ENCODE results near the gene IRF7.

IRF7 gene

DNA sequence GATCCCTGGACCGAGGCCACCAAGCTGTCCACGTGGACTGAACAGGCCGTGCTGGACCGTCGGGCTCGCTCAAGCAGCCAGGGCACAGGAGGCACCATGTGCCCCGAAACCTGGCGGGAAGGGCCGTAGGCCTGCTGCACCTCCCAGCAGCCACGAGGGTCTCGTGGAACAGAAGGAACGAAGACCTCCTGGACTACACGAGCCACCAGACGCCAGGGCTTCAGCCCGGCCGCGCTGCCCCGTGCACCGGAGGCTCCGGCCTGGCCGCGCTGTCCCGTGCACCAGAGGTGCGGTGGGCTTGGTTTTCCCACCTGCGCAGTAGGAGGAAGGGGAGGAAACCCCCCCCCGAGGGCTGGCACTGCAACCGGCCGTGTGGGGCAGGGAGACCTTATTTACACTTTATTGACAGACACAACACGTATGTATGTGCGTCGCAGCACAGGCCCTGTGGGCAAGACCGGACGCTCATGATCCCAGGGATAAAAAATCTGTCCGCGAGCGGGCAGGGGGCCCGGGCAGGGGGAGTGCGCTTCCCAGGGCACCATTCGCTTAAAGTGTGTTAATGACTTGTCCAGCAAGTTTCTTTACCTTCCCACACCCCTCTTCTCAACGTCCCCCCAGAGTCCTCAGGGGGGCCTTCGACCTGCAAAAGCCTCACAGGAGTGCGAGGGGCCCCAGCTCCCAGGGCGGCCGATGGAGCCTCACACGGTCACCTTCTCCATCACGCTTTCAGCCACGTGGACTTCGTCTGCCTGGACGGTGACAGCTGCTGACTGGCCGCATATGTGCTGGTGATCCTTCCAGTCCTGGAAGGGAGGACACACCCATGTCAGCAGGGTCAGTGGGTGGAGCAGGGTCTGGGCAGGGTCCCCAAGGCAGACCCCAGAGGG lies 28.3 kb upstream of the IRF7 start:
- no peak for TF ChIP-seq EGR1 (IDR thresholded peaks at IDR 0.05)
- TF ChIP-seq ZBTB7A (IDR thresholded peaks at IDR 0.05; ENCODE audit: low read depth) = 0 out of 2 replicates have a peak, but pooled peaks have one; percentile 27

DNA sequence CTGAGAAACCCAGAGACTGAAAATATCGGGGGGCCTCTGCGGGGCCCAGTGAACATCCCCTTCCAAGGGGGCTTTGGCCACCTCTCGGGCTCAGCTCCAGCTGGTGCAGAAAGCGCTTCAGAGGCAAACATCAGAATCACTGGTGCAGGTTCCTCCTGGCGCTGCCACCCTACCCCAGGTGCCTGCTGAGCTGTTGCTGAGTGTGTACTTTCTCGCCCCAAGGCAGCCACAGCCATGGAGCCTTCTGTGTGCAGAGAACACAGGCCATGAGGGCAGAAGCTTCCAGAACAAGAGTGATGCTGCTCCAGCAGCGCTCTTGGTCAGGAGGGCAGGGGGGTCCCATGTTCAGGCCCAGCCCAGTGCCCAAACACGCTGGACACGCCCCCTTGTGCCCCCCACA lies 27.6 kb upstream of the IRF7 start:
- no peak for TF ChIP-seq TCF12 (IDR thresholded peaks at IDR 0.05; ENCODE audit: low read depth)
- TF ChIP-seq, protein P1, sequence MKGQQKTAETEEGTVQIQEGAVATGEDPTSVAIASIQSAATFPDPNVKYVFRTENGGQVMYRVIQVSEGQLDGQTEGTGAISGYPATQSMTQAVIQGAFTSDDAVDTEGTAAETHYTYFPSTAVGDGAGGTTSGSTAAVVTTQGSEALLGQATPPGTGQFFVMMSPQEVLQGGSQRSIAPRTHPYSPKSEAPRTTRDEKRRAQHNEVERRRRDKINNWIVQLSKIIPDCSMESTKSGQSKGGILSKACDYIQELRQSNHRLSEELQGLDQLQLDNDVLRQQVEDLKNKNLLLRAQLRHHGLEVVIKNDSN (IDR thresholded peaks at IDR 0.05) = no peak

DNA sequence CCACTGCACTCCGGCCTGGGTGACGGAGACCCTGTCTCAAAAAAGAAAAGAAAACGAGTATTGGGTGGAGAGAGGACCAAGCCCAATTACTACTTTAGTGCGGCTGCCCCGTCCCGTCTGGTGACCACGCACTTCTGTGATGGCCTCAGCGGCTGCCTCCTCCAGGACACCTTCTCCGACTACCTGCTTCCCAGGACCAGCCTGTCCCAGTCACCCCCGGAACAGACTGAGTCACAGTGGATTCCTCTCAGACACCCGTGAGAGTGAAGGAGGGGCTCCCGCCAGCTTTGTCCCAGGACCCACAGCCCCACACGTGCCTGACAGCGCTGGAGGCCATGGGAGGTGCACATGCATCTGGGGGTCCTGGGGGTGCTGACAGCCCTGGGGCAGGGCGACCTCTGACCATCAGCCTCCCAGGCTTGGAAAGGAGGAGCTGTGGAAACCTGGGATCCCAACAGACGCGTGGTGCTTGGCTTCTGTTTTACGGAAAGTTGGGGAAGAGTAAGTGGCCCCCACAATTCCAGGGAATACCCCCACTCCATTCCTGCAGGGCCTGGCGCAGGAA lies 26.1 kb upstream of the IRF7 start:
- TF ChIP-seq, protein P1 (IDR thresholded peaks at IDR 0.05) = no peak
- no peak for TF ChIP-seq EGR1 (IDR thresholded peaks at IDR 0.05)

DNA sequence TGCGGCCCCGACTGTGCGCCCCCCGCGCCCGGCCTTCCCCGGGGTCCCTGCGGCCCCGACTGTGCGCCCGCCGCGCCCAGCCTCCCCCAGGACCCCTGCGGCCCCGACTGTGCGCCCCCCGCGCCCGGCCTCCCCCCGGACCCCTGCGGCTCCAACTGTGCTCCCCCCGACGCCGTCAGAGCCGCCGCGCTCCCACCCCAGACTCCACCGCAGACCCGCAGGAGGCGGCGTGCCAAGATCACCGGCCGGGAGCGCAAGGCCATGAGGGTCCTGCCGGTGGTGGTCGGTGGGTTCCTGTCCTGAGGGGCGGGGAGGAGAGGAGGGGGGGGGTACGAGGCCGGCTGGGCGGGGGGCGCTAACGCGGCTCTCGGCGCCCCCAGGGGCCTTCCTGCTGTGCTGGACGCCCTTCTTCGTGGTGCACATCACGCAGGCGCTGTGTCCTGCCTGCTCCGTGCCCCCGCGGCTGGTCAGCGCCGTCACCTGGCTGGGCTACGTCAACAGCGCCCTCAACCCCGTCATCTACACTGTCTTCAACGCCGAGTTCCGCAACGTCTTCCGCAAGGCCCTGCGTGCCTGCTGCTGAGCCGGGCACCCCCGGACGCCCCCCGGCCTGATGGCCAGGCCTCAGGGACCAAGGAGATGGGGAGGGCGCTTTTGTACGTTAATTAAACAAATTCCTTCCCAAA lies 24.4 kb upstream of the IRF7 start:
- TF ChIP-seq, protein P1 (IDR thresholded peaks at IDR 0.05) = no peak
- TF ChIP-seq TEAD4 (IDR thresholded peaks at IDR 0.05) (no peak), EP300 (IDR thresholded peaks at IDR 0.05; ENCODE audit: borderline replicate concordance) (no peak), EGR1 (IDR thresholded peaks at IDR 0.05) (no peak), CREB1 (IDR thresholded peaks at IDR 0.05; ENCODE audit: low read depth) (no peak), TCF12 (IDR thresholded peaks at IDR 0.05; ENCODE audit: low read depth) (no peak)
- TF ChIP-seq, protein P2, sequence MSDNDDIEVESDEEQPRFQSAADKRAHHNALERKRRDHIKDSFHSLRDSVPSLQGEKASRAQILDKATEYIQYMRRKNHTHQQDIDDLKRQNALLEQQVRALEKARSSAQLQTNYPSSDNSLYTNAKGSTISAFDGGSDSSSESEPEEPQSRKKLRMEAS (IDR thresholded peaks at IDR 0.05) = no peak

DNA sequence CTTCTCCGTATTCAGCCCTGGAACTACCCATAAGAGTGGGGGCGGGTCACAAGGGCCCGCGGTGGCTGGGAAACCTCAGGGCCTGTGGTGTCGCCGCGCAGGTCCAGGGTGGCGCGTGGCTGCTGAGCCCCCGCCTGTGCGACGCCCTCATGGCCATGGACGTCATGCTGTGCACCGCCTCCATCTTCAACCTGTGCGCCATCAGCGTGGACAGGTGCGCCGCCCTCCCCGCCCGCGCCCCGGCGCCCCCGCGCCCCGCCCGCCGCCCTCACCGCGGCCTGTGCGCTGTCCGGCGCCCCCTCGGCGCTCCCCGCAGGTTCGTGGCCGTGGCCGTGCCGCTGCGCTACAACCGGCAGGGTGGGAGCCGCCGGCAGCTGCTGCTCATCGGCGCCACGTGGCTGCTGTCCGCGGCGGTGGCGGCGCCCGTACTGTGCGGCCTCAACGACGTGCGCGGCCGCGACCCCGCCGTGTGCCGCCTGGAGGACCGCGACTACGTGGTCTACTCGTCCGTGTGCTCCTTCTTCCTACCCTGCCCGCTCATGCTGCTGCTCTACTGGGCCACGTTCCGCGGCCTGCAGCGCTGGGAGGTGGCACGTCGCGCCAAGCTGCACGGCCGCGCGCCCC lies 23.7 kb upstream of the IRF7 start:
- TF ChIP-seq RAD21 (IDR thresholded peaks at IDR 0.05; ENCODE audit: low read depth) (no peak), TEAD4 (IDR thresholded peaks at IDR 0.05) (no peak), EP300 (IDR thresholded peaks at IDR 0.05; ENCODE audit: borderline replicate concordance) (no peak), FOXM1 (IDR thresholded peaks at IDR 0.05; ENCODE audit: borderline replicate concordance, low read depth) (no peak), NFIC (IDR thresholded peaks at IDR 0.05) (no peak), EGR1 (IDR thresholded peaks at IDR 0.05) (no peak), YY1 (IDR thresholded peaks at IDR 0.05; ENCODE audit: low read depth) (no peak), CREB1 (IDR thresholded peaks at IDR 0.05; ENCODE audit: low read depth) (no peak)
- TF ChIP-seq, protein P3, sequence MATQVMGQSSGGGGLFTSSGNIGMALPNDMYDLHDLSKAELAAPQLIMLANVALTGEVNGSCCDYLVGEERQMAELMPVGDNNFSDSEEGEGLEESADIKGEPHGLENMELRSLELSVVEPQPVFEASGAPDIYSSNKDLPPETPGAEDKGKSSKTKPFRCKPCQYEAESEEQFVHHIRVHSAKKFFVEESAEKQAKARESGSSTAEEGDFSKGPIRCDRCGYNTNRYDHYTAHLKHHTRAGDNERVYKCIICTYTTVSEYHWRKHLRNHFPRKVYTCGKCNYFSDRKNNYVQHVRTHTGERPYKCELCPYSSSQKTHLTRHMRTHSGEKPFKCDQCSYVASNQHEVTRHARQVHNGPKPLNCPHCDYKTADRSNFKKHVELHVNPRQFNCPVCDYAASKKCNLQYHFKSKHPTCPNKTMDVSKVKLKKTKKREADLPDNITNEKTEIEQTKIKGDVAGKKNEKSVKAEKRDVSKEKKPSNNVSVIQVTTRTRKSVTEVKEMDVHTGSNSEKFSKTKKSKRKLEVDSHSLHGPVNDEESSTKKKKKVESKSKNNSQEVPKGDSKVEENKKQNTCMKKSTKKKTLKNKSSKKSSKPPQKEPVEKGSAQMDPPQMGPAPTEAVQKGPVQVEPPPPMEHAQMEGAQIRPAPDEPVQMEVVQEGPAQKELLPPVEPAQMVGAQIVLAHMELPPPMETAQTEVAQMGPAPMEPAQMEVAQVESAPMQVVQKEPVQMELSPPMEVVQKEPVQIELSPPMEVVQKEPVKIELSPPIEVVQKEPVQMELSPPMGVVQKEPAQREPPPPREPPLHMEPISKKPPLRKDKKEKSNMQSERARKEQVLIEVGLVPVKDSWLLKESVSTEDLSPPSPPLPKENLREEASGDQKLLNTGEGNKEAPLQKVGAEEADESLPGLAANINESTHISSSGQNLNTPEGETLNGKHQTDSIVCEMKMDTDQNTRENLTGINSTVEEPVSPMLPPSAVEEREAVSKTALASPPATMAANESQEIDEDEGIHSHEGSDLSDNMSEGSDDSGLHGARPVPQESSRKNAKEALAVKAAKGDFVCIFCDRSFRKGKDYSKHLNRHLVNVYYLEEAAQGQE (IDR thresholded peaks at IDR 0.05; ENCODE audit: low read depth) = no peak
- TF ChIP-seq, protein P1 (IDR thresholded peaks at IDR 0.05) = no peak

DNA sequence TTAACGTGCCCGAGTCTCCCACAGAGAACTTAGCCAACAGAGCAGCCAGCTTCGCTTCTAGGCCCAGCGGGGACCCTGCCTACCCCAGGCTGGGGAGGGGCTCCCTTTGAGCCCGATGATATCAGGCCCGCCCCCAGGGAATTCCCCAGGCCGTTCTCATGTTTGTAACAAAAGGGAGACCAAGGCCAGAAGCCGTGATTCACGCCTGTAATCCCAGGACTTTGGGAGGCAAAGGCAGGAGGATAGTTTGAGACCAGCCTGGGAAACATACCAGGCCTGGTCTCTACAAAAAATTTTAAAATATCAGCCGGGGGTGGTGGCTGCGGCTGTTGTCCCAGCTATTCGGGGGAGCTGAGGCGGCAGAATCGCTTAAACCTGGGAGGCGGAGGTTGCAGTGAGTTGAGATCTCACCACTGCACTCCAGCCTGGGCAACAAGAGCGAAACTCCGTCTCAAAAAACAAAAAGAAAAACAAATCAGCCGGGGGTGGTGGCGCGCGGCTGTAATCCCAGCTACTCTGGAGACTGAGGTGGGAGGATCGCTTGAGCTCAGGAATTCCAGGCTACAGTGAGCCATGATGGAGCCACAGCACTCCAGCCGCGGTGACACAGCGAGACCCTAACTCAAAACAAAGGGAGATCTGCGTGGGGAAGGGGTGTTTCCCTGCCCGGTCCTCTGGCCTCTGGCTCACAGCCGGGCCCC lies 23.0 kb upstream of the IRF7 start:
- TF ChIP-seq CREB1 (IDR thresholded peaks at IDR 0.05; ENCODE audit: low read depth) = no peak
- no peak for TF ChIP-seq EP300 (IDR thresholded peaks at IDR 0.05; ENCODE audit: borderline replicate concordance)
- no peak for TF ChIP-seq RAD21 (IDR thresholded peaks at IDR 0.05; ENCODE audit: low read depth)
- no peak for TF ChIP-seq FOXM1 (IDR thresholded peaks at IDR 0.05; ENCODE audit: borderline replicate concordance, low read depth)
- no peak for TF ChIP-seq NFIC (IDR thresholded peaks at IDR 0.05)
- TF ChIP-seq, protein P1 (IDR thresholded peaks at IDR 0.05) = no peak
- TF ChIP-seq TAF1 (IDR thresholded peaks at IDR 0.05; ENCODE audit: low read depth) = no peak
- TF ChIP-seq TCF12 (IDR thresholded peaks at IDR 0.05; ENCODE audit: low read depth) = no peak
- TF ChIP-seq ZBTB7A (IDR thresholded peaks at IDR 0.05; ENCODE audit: low read depth) = no peak
- TF ChIP-seq, protein P3 (IDR thresholded peaks at IDR 0.05; ENCODE audit: low read depth) = no peak
- TF ChIP-seq, protein P2 (IDR thresholded peaks at IDR 0.05) = no peak
- TF ChIP-seq CEBPB (IDR thresholded peaks at IDR 0.05) = no peak
- TF ChIP-seq YY1 (IDR thresholded peaks at IDR 0.05; ENCODE audit: low read depth) = no peak
- no peak for TF ChIP-seq TEAD4 (IDR thresholded peaks at IDR 0.05)
- TF ChIP-seq EGR1 (IDR thresholded peaks at IDR 0.05) = no peak
